Measurements from ENCODE around the gene CCDC107.

DNA sequence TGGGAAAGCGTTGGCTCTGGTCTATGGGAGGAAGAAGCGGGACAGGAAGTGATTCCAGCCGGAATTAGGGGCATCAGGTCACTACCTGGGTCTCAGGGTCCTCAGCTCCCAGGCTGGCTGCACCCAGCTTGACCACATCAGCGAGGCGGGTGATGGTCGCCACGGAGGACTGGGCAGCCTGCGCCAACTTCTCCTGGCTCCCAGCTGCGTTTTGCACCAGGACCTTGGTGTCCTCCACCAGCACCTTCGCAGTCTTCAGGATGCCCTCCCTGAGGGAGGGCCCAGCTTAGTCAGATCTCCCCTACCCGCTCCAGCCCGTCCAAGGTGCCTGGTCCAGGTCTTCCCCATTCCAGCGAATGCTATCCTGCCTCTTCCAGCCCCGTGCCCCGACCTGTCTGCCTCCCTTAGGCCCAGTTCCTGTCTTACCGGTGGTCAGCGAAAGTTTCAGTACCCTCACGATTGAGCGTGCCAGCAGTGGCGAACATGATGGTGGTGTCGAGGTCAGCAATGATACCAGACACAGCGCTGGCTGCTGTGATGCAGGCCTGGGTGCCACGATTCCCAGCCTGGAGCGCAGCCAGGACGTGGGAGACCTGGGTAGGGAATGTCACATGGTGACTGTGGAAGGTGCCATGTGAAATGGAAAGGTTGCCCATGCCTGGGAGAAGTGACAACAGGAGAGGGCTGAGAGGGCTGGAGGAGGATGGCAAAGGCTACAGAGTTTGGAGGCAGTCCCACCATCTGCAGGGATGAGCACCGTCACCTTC lies 46.0 kb downstream of the CCDC107 start:
- TF ChIP-seq, protein P1, sequence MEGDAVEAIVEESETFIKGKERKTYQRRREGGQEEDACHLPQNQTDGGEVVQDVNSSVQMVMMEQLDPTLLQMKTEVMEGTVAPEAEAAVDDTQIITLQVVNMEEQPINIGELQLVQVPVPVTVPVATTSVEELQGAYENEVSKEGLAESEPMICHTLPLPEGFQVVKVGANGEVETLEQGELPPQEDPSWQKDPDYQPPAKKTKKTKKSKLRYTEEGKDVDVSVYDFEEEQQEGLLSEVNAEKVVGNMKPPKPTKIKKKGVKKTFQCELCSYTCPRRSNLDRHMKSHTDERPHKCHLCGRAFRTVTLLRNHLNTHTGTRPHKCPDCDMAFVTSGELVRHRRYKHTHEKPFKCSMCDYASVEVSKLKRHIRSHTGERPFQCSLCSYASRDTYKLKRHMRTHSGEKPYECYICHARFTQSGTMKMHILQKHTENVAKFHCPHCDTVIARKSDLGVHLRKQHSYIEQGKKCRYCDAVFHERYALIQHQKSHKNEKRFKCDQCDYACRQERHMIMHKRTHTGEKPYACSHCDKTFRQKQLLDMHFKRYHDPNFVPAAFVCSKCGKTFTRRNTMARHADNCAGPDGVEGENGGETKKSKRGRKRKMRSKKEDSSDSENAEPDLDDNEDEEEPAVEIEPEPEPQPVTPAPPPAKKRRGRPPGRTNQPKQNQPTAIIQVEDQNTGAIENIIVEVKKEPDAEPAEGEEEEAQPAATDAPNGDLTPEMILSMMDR (IDR thresholded peaks at IDR 0.05; ENCODE audit: poor library complexity): no peak
- no peak for TF ChIP-seq EZH2 (IDR thresholded peaks at IDR 0.05; ENCODE audit: borderline replicate concordance)
- no peak for TF ChIP-seq EZH2phosphoT487 (IDR thresholded peaks at IDR 0.05; ENCODE audit: low read depth, severe bottlenecking, unreplicated experiment)

All from hepatocyte (in vitro differentiated cells).